ENCODE measurements around the gene SLC38A5.
"Not testable (repeated sequence)": the region's sequence is repeated elsewhere in the genome, so short reads cannot be mapped to it uniquely, and the experiment has no call there.

The SLC38A5 gene

DNA sequence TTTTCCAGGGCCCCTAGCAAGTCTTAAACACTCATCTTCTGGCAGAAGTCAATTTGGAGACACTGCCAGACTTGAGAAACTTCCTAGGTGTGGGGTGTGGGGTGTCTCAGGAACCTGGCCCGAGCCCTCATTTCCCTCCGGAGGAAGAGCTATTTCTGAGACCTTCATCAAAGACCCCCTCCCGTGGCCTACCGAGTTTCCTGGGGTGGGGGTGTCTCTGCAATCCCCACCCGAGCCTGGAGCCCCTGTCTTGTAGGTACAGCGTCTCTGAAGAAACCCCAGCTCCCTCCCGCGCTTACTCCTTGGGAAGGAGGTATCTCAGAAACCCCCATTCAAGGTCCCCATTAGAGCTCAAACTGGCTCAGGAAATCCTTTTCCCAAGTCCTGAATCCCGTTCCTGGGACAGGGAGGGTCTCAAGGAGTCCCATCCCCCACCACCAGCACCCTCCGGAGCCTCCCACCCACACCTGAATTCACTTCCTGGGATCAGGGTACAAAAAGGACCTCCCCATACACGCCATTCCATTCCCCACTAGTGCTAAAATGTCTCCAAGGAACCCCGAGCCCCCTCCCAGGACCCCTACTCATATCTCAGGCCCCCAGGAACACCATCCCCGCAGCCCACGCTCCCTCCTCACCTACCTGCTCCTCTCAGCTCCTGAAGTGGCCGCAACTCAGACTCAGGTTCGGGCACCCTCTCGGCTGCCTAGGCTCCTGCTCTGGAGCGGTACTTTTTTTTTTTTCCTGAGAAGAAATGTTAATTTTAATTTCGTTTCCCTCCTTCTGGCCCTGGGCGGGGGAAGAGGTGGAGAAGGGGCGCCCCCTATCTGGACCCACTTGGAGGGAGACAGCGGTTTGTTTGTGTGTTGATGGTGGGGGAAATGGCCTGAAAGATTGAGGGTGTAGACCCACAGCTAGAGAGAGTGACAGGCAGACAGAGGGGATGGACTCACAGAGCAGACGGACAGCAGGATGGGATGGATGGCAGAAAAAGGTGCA lies 1.1 kb downstream of the SLC38A5 start:
- DNase-seq, result no peak

DNA sequence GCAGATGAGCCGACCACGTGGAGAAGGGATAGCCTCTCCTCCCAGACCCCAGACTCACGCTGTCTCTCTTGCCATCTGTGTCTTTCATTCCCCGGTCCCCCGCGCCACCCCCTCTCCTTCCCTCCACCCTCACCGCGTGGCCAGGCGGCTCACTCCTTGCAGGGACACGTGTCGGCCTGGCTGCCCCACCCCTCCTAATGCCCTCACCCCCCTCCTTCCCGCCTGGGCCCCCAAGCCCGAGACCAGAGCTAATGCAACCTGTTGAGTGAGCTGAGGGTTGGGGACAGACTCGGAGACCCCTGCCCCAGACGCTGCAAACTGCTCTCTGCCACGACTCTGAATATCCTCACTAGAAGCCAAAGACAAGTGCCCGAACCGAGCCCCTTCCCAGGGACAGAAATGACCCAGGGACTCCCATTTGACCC lies 1.8 kb downstream of the SLC38A5 start:
- no peak for DNase-seq

DNA sequence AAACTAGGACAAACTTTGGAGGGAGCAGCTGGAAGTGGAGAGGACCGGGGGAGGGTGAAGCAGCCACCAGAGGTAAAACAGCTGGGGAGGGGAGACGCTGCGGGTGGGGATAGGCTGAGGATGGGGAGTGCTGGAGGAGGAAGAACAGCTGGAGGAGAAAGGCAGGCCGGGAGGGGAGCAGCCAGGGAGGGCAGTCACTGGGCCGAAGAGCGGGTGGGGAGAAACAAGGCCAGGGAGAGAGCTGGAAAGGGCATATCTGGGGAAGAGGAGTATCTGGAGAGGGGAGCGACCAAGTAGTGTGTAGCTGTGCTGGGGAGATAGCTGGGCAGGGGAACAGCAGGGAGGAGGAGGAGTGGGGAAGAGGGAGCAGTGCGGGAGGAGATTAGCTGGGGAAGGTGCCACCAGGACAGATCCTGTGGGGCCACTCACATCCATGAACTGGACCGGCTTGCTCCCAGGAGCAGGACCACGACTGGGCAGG lies 2.7 kb downstream of the SLC38A5 start:
- no peak for DNase-seq

DNA sequence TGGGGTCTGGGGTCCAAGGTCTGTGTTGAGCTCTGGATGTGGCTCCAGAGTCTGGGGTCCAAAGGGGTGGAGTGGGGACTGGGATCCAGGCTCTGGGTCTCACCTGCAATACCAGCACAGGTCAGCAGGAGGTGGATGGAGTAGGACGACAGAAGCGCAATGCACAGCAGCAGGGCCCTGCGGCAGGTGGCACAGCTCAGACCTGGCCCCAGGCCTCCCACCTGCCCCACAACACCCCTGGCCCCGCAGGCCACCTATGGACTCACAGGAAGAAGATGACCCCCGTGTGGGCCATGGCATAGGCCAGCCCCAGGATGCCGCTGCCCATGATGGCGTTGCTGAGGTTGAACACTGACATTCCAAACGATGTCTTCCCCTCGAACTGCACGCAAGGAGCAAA lies 3.4 kb downstream of the SLC38A5 start:
- no peak for DNase-seq

DNA sequence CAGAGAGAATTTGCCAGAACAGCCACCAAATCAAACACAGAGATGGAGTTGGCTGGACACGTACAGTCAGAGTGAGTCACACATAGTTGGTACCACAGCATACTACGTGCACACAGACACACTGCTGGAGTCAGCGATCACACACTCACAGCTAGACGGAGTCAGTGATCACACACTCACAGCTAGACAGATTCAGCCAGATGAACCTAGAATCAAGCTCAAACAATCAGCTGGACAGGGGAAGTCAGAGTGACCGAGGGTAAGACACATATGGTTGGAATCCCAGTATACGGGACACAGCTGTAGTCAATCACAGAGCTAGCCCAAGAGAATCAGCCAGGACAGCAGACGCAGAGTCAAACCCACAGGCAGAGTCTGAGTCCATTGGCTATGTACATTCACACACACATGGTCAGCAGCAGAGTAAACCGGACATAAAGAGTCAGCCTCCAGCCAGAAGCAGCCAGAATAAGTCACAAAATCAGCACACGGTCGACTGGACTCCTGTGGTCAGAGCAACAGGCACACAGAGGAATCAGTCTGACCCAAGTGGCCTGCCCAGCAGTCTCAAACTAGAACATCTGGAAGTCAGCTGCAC lies 4.6 kb downstream of the SLC38A5 start:
- DNase-seq, result no peak

DNA sequence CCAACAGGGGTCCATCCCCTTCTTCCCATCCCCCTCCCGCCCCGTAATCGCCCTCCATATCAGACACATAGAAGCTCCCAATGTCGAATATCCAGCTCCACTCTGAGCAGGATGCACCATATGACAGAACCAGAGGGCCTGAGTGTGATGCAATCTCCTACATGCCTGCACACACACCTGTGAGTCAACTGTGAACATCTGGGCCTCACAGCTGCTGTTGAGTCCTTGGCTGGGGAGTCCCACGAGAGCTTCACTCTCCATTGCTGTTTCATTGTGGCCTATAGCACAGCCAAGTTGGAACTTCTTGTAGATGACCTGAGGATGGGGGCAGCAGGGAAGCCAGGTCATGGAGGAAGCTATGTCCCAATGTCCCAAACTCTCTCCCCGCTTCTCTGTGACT lies 8.2 kb downstream of the SLC38A5 start:
- no peak for DNase-seq

DNA sequence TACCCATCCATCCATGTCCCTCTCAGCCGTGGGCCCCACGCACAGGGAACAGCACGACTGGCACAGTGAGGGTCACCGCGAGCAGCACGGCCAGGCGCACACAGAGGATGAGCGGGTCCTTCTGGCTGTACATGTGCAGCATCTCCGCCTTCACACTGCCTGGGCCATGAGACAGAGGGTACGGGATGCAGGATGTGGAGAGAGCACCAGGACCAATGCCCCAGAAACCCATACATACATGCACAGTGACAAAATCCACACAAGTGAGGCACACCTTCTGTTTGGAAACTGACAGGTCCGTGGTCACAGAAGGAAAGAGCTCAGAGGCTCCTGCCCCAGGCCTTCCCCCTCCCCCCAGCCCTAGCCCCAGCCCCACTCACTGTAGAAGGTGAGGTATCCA lies 9.5 kb downstream of the SLC38A5 start:
- no peak for DNase-seq

DNA sequence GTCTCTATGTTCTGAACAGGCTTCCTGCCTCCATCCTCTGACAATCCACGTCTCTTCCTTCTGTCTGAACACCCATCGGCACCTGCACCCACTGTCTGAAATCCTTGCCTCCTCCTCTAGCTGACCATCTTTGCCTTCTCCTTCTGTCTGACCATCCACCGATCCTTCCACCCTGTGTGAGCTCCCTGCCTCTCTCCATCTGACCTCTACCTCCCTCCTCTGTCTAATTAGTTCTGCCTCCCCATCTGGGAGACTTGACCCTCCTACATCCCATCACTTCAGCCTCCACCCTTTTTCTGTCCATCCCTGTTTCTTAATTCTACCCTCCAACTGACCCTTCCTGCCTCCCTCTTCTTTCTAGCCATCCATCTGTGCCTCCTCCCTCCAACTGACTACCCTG lies 10.0 kb downstream of the SLC38A5 start:
- no peak for DNase-seq

DNA sequence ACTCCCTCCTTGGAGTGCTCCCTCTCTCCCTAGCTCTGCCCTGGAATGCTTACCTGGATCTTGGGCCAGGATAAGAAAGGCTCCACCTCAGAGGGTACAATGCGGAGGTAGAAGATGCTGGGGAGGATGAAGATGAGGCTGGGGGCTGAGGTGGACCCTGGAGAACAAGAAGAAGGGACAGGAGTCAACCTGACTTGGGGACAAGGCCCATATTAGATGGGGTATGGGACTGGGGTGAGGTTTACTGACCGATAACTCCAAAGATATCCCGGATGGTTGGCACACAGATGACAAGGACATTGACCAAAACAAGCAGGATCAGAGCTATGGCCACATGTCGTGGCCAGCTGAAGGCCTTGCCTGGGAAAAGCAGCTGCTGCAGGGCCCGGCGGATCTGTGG lies 10.6 kb downstream of the SLC38A5 start:
- no peak for DNase-seq

DNA sequence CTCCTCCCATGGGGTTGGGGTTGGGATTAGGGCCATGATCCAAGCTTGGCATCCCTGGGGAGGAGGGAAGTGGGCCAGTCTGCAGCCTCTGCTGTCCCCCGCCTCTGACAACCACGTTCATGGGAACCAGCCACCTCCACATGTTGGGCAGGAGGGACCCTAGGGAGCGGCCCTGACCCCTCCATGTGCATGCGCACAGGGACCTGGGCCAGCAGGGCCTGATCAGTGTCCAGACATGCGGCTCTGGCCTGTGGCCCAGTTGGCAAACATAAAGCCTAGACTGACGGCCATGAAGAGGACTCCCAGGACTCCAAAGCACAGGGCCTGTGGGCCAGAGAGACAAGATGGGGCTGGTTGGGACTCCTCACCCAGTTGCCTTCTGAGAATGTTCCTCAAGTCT lies 11.3 kb downstream of the SLC38A5 start:
- DNase-seq, result no peak

DNA sequence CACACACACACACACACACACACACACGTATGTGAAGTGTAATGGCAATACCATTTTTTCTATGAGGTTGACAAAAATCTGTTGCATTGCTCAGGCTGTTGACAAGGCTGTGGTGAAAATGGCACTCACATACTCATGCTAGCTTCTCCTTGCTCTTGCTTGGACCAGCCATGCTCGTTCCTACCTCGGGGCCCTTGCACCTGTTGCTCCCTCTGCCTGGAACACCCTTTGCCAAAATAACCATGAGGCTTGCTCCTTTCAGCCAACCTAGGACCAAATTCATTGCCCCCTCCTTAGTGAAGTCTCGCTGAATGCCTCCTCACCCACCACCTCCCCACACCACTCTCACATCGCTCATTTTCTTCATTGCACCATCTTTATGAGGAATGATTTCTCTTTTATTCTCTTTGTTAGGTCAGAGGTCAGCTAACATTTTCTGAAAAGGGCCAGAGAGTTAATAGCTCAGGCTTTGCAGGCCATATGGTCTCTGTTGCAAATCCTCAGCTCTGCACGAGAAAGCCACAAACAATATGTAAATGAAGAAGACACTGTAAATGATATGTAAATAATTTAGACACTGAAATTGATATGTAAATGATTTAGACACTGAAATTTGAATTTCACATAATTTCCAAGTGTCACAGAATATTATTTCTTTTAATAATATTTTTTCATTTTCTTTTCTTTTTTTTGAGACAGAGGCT lies 13.3 kb downstream of the SLC38A5 start:
- DNase-seq, result no peak

DNA sequence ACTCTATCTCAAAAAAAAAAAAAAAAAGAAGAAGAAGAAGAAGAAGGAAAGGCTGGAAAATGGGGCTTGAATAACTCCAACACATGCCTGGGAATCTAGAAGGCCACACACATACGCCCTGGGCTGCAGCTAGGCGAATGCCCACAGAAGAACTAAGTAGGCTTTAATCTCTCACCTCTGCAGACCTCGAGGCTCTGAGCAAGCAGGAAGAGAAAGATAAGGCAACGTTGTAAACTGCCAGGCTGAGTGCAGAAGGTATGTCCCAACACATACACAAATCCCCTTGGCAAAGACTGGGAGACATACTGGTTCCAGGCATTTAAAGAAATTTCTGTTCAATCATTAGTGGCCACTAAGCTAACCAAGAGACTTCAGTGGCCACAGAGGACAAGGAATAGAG lies 18.4 kb downstream of the SLC38A5 start:
- no peak for DNase-seq

DNA sequence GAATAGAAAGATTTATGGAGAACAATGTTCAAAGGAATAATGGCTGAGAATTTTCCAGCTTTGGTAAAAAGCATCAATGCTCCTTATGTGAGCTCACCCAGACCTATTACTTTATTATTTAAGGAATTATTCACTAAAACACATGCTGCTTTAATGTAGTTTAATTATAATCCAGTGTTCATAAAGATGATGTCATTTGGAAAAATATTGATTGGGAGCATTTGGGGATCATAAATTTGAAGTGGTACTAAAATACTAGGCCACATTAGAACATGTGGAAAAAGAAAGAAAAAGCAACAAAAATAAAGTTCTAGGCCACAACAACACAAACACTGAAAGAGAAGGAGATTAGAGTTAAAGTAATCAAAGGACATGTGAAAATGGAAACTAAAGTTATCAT lies 20.0 kb downstream of the SLC38A5 start:
- DNase-seq, result no peak

DNA sequence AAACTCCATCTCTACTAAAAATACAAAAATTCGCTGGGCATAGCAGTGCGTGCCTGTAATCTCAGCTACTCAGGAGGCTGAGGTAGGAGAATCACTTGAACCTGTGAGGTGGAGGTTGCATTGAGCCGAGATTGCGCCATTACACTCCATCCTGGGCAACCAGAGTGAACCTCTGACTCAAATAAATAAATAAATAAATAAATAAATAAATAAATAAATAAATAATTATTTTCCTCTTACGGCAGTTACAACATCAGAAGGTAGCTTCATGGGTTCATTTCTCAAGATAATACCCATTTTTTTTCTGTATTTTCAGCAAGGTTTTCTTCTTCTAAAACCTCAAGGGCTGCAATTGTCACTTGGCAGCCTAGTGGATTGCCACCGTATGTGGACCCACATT lies 22.9 kb downstream of the SLC38A5 start:
- DNase-seq, result not testable (repeated sequence)

DNA sequence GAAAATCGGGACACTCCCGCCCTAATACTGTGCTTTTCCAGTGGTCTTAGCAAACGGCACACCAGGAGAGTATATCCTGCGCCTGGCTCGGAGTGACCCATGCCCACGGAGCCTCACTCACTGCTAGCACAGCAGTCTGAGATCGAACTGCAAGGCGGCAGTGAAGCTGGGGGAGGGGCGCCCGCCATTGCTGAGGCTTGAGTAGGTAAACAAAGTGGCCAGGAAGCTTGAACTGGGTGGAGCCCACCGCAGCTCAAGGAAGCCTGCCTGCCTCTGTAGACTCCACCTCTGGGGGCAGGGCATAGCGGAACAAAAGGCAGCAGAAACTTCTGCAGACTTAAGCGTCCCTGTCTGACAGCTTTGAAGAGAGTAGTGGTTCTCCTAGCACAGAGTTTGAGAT lies 36.3 kb downstream of the SLC38A5 start:
- not testable (repeated sequence) for DNase-seq

DNA sequence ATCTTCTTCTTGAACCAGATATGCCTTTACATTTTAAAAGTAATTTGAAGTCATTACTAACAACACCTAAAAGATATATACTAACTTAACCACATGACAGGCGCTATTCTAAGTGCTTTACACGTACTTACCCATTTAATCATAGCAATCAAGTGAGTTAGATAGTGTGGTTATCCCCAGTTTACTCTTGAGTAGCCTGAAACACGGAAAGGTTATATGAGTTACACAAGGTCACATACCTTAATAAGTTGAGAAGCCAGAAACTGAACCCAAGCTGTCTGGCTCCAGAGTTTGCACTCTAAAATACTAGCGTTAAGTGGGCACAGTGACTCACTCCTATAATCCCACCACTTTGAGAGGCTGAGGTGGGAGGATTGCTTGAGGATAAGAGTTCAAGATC lies 39.9 kb downstream of the SLC38A5 start:
- DNase-seq, result not testable (repeated sequence)

DNA sequence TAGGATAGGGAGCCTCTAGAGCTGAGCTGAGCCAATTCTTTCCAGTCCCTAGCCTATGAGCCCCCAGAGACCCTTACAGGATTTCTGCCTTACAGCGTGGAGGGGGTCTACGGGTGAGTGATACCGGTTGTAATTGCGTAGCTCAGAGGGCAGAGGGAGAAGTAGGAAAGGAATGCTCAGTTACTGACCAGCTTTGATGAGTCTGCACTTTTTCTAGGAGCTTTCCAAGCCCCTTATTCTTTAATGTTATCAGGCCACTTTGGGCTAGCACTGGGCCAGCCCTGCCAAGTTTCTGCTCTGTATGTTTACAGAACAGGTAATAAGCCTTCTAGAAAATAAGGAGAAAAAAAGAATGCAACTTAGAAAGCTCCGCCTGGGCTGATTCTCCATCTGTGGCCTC lies 40.5 kb downstream of the SLC38A5 start:
- DNase-seq, result not testable (repeated sequence)

DNA sequence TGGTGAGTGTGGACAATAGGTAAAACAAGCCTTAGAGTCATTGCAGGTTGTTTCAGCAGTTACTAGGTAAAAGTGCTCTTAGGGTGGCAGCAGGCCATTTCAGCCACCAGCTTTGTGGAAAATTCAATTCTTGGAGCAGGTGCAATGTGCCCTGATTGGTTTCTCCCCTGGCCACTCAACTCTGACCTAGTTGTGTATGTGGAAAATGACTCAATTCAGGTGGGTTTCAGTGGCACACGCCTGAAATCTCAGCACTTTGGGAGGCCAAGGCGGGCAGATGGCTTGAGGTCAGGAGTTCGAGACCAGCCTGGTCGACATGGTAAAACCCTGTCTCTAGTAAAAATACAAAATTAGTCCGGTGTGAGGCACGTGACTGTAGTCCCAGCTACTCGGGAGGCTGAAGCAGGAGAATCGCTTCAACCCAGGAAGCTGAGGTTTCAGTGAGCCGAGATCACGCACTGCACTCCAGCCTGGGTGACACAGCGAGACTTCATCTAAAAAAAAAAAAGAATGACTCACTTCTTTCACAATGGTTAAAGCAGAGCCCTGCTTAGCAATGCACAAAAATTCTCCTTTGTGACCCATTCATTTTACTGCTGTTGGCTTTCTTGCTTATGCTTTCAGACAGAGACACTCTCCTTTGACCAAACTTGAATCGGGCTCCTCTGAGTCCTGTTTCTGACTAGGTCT lies 42.9 kb downstream of the SLC38A5 start:
- DNase-seq, result not testable (repeated sequence)

DNA sequence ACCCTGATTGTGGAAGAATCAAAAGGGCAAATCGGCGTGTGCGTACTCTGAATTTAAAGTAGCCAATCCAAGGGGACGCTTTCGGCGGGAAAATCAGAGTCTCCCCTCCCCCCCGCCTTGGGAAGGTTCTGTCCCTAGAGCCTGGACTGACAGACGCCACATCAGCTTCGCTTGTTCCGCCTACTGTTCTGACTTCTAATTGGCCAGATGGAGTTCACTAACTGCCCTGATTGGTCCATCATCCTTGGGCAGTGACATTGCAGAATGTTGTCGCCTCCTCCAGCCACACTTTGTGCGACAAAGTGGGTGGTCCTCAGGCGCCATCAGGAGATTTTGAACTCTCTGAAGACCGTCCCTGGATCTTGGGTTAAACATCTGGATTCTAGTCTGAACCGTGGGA lies 58.2 kb downstream of the SLC38A5 start, which contains the start of gene SSX4B:
Gene SSX4B, minus strand, starts transcription at position 101 of the 400 bp plus-strand sequence. CDS start 588 bp downstream, outside the sequence.
- DNase-seq, result not testable (repeated sequence)
